Measurements from ENCODE around the gene KRT13. TPM values are rescaled to one million over a fixed set of nuclear protein-coding genes. Genes with fewer than 3 reads are reported as not detected.
A peak's percentile ranks its signal among the peaks of the same experiment; 100 is the strongest.

The KRT13 gene
- 1 to 10 TPM in 1 of 8 experiments, under 1 TPM in 3, not detected in 4; 0.32 to 1.9 (median 0.67) TPM for total RNA-seq

GRCh38 chr17:41505007-41505808, at the start of gene KRT13:
KRT13 (minus strand) TSS chr17:41505612; CDS start chr17:41505550, 62 bp downstream.
- no peak within 1 kb of the TSS for H3K27ac ChIP-seq
- ATAC-seq (replicated peaks in 6 of 8): no peak
- H3K4me3 ChIP-seq: no peak within 1 kb of the TSS
- WGBS, 10 experiments: 50 to 100% (median 95%) methylated on average over 1 to 3 of the region's 17 CpGs; no CpG with 5 or more reads in 4 of the 10 experiments
- in situ Hi-C loops (cut with MboI; ENCODE audit: low pct_unique_long_range_greater_than_20kb in 2 of 9, low sequenced_read_pairs in 9 of 9, unreplicated experiment in 9 of 9): loop anchor here in 1 of 9 experiments (25.0 kb wide), 2 partner anchors 93 to 168 kb away; partner anchors contain the start of gene KRT37
- peaks cover 6 to 11% of the 10 kb centered on the region in 2 donors for H3K4me1 ChIP-seq (replicated peaks in 1 of 2)

GRCh38 chr17:41553987-41554680, 48.7 kb upstream of the KRT13 start:
- H3K4me1 ChIP-seq (replicated peaks in 1 of 2): peaks cover under 1 to 3% of the 10 kb centered on the region in 2 donors
- H3K27ac ChIP-seq: no peak overlapping the region
- WGBS, 10 experiments: 18 to 83% (median 62%) methylated on average over 3 to 7 of the region's 8 CpGs
- in situ Hi-C loops (cut with MboI; ENCODE audit: low pct_unique_long_range_greater_than_20kb in 2 of 9, low sequenced_read_pairs in 9 of 9, unreplicated experiment in 9 of 9): loop anchor here in 3 of 9 experiments (10.0 to 25.0 kb wide), 3 partner anchors 91 to 642 kb away; no protein-coding TSS in a partner anchor
- no peak overlapping the region for H3K4me3 ChIP-seq
- ATAC-seq (replicated peaks in 6 of 8): no peak

GRCh38 chr17:41553176-41553575, 47.8 kb upstream of the KRT13 start:
- in situ Hi-C loops (cut with MboI; ENCODE audit: low pct_unique_long_range_greater_than_20kb in 2 of 9, low sequenced_read_pairs in 9 of 9, unreplicated experiment in 9 of 9): loop anchor here in 3 of 9 experiments (10.0 to 25.0 kb wide), 3 partner anchors 92 to 641 kb away; no protein-coding TSS in a partner anchor
- Histone ChIP-seq H3K27ac (no peak overlapping the region), H3K4me1 (replicated peaks in 1 of 2) (peaks cover 7 to 10% of the 10 kb centered on the region in 2 donors), H3K4me3 (no peak overlapping the region)
- WGBS, 10 experiments: 59 to 100% (median 83%) methylated on average over 1 to 4 of the region's 4 CpGs; no CpG with 5 or more reads in 4 of the 10 experiments
- no peak for ATAC-seq (replicated peaks in 6 of 8)

GRCh38 chr17:41552455-41552854, 47.0 kb upstream of the KRT13 start:
- Histone ChIP-seq H3K27ac (no peak overlapping the region), H3K4me1 (replicated peaks in 1 of 2) (peaks cover 7 to 10% of the 10 kb centered on the region in 2 donors), H3K4me3 (no peak overlapping the region)
- no peak for ATAC-seq (replicated peaks in 6 of 8)
- 51 to 100% (median 100%) methylated on average over 1 to 3 of the region's 5 CpGs; no CpG with 5 or more reads in 7 of the 10 experiments for WGBS, 10 experiments
- in situ Hi-C loops (cut with MboI; ENCODE audit: low pct_unique_long_range_greater_than_20kb in 2 of 9, low sequenced_read_pairs in 9 of 9, unreplicated experiment in 9 of 9): loop anchor here in 3 of 9 experiments (10.0 to 25.0 kb wide), 3 partner anchors 92 to 640 kb away; no protein-coding TSS in a partner anchor

- no peak overlapping the region for H3K4me3 ChIP-seq
- peaks cover 7 to 10% of the 10 kb centered on the region in 2 donors for H3K4me1 ChIP-seq (replicated peaks in 1 of 2)
- in situ Hi-C loops (cut with MboI; ENCODE audit: low pct_unique_long_range_greater_than_20kb in 2 of 9, low sequenced_read_pairs in 9 of 9, unreplicated experiment in 9 of 9): loop anchor here in 3 of 9 experiments (10.0 to 25.0 kb wide), 3 partner anchors 93 to 639 kb away; no protein-coding TSS in a partner anchor
- ATAC-seq (replicated peaks in 6 of 8): no peak
- H3K27ac ChIP-seq: no peak overlapping the region
- WGBS, 10 experiments: 0 to 70% (median 52%) methylated on average over 1 to 5 of the region's 5 CpGs; no CpG with 5 or more reads in 2 of the 10 experiments
These were observed 46.0 kb upstream of the KRT13 start for GRCh38 chr17:41551365-41551764.

- H3K4me1 ChIP-seq (replicated peaks in 1 of 2): peaks cover 10 to 14% of the 10 kb centered on the region in 2 donors
- in situ Hi-C loops (cut with MboI; ENCODE audit: low pct_unique_long_range_greater_than_20kb in 2 of 9, low sequenced_read_pairs in 9 of 9, unreplicated experiment in 9 of 9): loop anchor here in 3 of 9 experiments (10.0 to 25.0 kb wide), 3 partner anchors 95 to 637 kb away; no protein-coding TSS in a partner anchor
- WGBS, 10 experiments: 31 to 92% (median 73%) methylated on average over 1 to 8 of the region's 8 CpGs; no CpG with 5 or more reads in 1 of the 10 experiments
- H3K27ac ChIP-seq: no peak overlapping the region
- ATAC-seq (replicated peaks in 6 of 8): no peak
- no peak overlapping the region for H3K4me3 ChIP-seq
These were observed 44.2 kb upstream of the KRT13 start for GRCh38 chr17:41549596-41550039.

GRCh38 chr17:41548844-41549595, 43.6 kb upstream of the KRT13 start:
- no peak overlapping the region for H3K4me3 ChIP-seq
- peak overlapping the region; percentile 14 to 50 for H3K27ac ChIP-seq
- in situ Hi-C loops (cut with MboI; ENCODE audit: low pct_unique_long_range_greater_than_20kb in 2 of 9, low sequenced_read_pairs in 9 of 9, unreplicated experiment in 9 of 9): no loop called here
- H3K4me1 ChIP-seq (replicated peaks in 1 of 2): peaks cover 15 to 19% of the 10 kb centered on the region in 2 donors
- peak; percentile 73 to 96 (median 82) for ATAC-seq (replicated peaks in 6 of 8)
- 0 to 40% (median 7%) methylated on average over 1 to 5 of the region's 25 CpGs; no CpG with 5 or more reads in 3 of the 10 experiments for WGBS, 10 experiments

GRCh38 chr17:41547921-41548843, 42.8 kb upstream of the KRT13 start:
- ATAC-seq (replicated peaks in 6 of 8): peak in 3 of 8 experiments; percentile 23 to 50 (median 43)
- H3K27ac ChIP-seq: peak overlapping the region; percentile 14 to 50
- H3K4me3 ChIP-seq: no peak overlapping the region
- in situ Hi-C loops (cut with MboI; ENCODE audit: low pct_unique_long_range_greater_than_20kb in 2 of 9, low sequenced_read_pairs in 9 of 9, unreplicated experiment in 9 of 9): no loop called here
- 0 to 86% (median 40%) methylated on average over 1 to 7 of the region's 23 CpGs; no CpG with 5 or more reads in 3 of the 10 experiments for WGBS, 10 experiments
- peaks cover 15 to 19% of the 10 kb centered on the region in 2 donors for H3K4me1 ChIP-seq (replicated peaks in 1 of 2)

GRCh38 chr17:41547378-41547841, 42.0 kb upstream of the KRT13 start:
- no peak for ATAC-seq (replicated peaks in 6 of 8)
- peaks cover 15 to 19% of the 10 kb centered on the region in 2 donors for H3K4me1 ChIP-seq (replicated peaks in 1 of 2)
- H3K27ac ChIP-seq: no peak overlapping the region
- WGBS, 10 experiments: 50 to 80% methylated on average over 1 of the region's 9 CpGs; no CpG with 5 or more reads in 8 of the 10 experiments
- in situ Hi-C loops (cut with MboI; ENCODE audit: low pct_unique_long_range_greater_than_20kb in 2 of 9, low sequenced_read_pairs in 9 of 9, unreplicated experiment in 9 of 9): no loop called here
- H3K4me3 ChIP-seq: no peak overlapping the region

- no peak for ATAC-seq (replicated peaks in 6 of 8)
- Histone ChIP-seq H3K4me1 (replicated peaks in 1 of 2) (peaks cover 15 to 19% of the 10 kb centered on the region in 2 donors), H3K4me3 (no peak overlapping the region), H3K27ac (no peak overlapping the region)
- in situ Hi-C loops (cut with MboI; ENCODE audit: low pct_unique_long_range_greater_than_20kb in 2 of 9, low sequenced_read_pairs in 9 of 9, unreplicated experiment in 9 of 9): no loop called here
- 80 to 100% (median 100%) methylated on average over 1 to 3 of the region's 3 CpGs; no CpG with 5 or more reads in 3 of the 10 experiments for WGBS, 10 experiments
These were observed 41.4 kb upstream of the KRT13 start for GRCh38 chr17:41546819-41547218.

- H3K27ac ChIP-seq: no peak overlapping the region
- no peak for ATAC-seq (replicated peaks in 6 of 8)
- H3K4me3 ChIP-seq: no peak overlapping the region
- WGBS, 10 experiments: 0 to 17% methylated on average over 1 of the region's 13 CpGs; no CpG with 5 or more reads in 8 of the 10 experiments
- in situ Hi-C loops (cut with MboI; ENCODE audit: low pct_unique_long_range_greater_than_20kb in 2 of 9, low sequenced_read_pairs in 9 of 9, unreplicated experiment in 9 of 9): no loop called here
- H3K4me1 ChIP-seq (replicated peaks in 1 of 2): peaks cover 15 to 19% of the 10 kb centered on the region in 2 donors
These were observed 40.5 kb upstream of the KRT13 start for GRCh38 chr17:41545829-41546410.
